ENCODE measurements around the gene ELOVL2.

Gene ELOVL2

DNA sequence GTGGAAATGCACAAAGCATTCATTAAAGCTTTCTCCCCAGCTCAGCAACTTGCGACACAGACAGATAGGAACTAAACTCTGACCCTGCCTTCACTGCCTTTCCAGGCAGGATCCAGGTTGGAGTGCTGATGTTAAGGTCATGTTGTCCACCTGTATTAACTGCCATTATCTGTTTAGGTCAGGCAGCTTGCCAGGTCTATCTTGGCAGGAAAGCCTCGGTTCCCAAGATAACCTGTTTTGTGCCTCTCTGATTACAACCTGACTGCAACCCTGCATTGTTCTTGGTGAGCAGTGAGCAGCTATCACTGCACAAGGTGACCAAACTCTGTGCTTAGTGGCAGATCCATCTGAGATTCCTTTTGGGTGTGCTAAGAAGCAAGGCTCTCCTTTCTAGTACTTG is 23.2 kb upstream of the ELOVL2 start:
- TF ChIP-seq, protein P1, sequence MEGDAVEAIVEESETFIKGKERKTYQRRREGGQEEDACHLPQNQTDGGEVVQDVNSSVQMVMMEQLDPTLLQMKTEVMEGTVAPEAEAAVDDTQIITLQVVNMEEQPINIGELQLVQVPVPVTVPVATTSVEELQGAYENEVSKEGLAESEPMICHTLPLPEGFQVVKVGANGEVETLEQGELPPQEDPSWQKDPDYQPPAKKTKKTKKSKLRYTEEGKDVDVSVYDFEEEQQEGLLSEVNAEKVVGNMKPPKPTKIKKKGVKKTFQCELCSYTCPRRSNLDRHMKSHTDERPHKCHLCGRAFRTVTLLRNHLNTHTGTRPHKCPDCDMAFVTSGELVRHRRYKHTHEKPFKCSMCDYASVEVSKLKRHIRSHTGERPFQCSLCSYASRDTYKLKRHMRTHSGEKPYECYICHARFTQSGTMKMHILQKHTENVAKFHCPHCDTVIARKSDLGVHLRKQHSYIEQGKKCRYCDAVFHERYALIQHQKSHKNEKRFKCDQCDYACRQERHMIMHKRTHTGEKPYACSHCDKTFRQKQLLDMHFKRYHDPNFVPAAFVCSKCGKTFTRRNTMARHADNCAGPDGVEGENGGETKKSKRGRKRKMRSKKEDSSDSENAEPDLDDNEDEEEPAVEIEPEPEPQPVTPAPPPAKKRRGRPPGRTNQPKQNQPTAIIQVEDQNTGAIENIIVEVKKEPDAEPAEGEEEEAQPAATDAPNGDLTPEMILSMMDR (IDR thresholded peaks at IDR 0.05; ENCODE audit: extremely low read depth, insufficient read depth, missing control alignments) = no peak
- in situ Hi-C loops (cut with MboI; ENCODE audit: low pct_unique_long_range_greater_than_20kb, low sequenced_read_pairs, unreplicated experiment) = loop anchor here (10.0 kb wide), 1 partner anchor 113 kb away; no protein-coding TSS in a partner anchor
- DNase-seq (ENCODE audit: low spot score) = no peak

DNA sequence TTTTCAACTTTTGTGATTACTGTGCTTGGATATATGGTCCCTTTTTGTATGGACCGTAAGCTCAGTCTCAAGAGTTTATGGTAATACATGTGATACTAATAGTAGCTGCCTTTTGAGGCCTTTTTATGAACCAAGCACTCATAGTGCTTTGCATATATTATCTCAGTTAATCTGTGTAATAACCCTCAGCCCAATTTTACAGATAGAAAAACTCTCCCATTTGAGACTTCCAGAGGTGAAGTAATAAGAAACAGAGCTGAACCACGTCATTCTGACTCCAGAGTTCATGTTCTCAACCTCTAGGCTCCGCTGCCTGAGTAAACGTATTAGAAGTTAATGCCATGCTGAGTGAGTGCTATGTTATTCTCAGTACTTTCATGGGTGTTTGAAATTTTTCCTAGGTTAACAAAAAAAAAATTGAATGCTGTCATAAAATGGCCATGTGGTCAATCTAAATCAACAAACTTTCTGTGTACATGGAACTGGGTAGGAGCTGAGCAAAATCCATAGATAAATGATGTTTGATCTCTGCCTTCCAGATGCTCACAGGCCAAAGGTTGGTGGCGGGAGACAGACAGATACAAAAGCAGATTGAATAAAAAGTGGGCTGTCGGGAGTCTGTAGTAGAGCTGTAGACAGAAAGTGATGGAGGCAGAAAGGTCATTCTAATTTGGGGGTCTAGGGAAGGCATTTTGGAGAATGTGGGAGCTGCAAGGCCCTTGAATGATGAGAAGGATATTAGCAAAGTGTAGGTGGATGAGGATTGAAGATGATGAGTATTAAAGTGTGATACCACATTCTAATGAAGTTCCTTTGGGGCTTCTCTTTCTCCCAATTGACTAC is 22.6 kb upstream of the ELOVL2 start:
- no peak for DNase-seq (ENCODE audit: low spot score)
- in situ Hi-C loops (cut with MboI; ENCODE audit: low pct_unique_long_range_greater_than_20kb, low sequenced_read_pairs, unreplicated experiment) = loop anchor here (10.0 kb wide), 1 partner anchor 112 kb away; no protein-coding TSS in a partner anchor
- TF ChIP-seq, protein P1 (IDR thresholded peaks at IDR 0.05; ENCODE audit: extremely low read depth, insufficient read depth, missing control alignments) = no peak

DNA sequence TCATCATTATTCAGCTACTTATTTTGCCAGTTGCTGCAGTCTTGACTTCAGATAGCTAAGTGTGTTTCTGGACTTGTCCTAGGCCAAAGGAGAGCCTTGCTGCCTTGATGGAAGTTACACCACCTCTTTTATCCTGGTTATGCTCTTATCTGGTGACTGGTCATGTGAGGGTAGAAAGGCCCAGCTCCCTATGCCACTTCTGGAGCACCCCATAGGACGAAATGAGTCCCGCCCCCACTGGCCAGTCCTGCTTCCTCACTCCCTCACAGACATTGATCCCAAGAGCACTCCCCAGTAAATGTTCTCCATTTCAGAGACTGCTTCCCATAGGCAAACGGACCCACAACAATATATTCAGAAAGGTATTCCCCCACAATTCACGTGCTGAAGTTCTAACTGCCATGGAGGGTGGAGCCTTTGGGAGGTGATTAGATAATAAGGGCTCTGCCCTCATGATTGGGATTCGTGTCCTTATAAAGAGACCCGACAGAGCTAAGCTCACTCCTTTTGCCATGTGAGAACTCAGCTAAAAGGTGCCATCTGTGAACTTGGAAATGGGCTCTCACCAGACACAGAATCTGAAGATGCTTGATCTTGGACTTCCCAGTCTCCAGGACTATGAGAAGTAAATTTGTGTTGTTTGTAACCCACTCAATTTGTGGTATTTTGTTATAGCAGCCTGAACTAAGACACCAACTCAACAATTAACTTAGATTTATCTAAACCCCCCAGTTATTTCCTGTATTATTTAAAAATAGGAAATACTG is 21.5 kb upstream of the ELOVL2 start:
- TF ChIP-seq, protein P1 (IDR thresholded peaks at IDR 0.05; ENCODE audit: extremely low read depth, insufficient read depth, missing control alignments) = no peak
- in situ Hi-C loops (cut with MboI; ENCODE audit: low pct_unique_long_range_greater_than_20kb, low sequenced_read_pairs, unreplicated experiment) = loop anchor here (10.0 kb wide), 1 partner anchor 111 kb away; no protein-coding TSS in a partner anchor
- DNase-seq (ENCODE audit: low spot score) = no peak

DNA sequence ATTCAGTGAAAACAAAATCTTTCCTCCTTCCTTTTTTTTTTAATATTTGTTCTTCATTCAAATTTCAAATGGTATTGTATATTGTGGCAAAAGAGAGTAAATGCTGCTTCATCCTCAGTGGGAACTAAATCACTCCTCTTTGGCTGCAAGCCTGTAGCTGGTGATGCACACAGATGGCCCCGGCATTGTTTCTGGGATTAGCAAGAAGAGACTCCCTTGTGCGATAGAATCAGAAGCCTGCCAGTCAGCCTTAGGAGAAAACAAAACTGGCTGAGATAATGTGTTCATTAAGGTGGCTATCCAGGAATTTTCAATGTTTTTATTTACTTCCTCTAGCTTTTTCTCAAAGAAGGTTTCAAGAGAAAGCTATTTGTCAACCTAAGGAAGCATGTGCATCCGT is 20.7 kb upstream of the ELOVL2 start:
- in situ Hi-C loops (cut with MboI; ENCODE audit: low pct_unique_long_range_greater_than_20kb, low sequenced_read_pairs, unreplicated experiment) = loop anchor here (10.0 kb wide), 1 partner anchor 110 kb away; no protein-coding TSS in a partner anchor
- DNase-seq (ENCODE audit: low spot score) = no peak
- TF ChIP-seq, protein P1 (IDR thresholded peaks at IDR 0.05; ENCODE audit: extremely low read depth, insufficient read depth, missing control alignments) = no peak

DNA sequence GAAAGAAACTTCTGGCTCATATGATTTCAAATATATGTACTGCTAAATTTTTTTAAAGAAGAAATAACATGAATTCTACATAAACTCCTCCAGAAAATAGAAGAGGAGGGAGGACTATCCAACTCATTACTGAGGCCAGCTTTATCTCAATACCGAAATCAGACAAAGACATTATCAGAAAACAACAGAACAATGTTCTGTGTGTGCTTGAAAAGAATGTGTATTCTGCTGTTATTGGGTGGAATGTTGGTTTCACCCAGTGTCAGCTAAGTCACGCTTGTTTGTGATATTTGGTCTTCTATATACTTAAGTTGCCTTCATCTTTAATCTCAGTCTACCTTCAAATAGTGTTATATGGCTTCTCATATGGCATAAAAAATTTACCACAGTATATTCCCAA is 18.6 kb upstream of the ELOVL2 start:
- no peak for DNase-seq (ENCODE audit: low spot score)
- TF ChIP-seq, protein P1 (IDR thresholded peaks at IDR 0.05; ENCODE audit: extremely low read depth, insufficient read depth, missing control alignments) = no peak
- in situ Hi-C loops (cut with MboI; ENCODE audit: low pct_unique_long_range_greater_than_20kb, low sequenced_read_pairs, unreplicated experiment) = loop anchor here (10.0 kb wide), 1 partner anchor 108 kb away; no protein-coding TSS in a partner anchor

DNA sequence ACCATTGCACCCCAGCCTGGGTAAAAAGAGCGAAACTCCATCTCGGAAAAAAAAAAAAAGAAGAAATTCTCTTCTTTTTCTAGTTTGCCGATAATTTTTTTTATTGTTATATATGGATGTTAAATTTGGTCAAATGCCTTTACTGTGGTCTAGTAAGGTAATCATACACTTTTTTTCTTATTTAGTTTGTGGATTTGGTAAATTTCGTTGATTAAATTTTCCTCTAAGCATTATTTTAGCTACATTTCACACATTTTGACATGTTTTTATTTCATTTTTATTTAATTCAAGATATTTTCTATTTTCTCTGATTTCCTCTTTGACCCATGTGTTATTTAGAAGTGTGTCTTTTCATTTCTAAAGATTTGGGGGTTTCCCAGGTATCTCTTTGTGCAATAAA is 18.0 kb upstream of the ELOVL2 start:
- in situ Hi-C loops (cut with MboI; ENCODE audit: low pct_unique_long_range_greater_than_20kb, low sequenced_read_pairs, unreplicated experiment) = loop anchor here (10.0 kb wide), 1 partner anchor 107 kb away; no protein-coding TSS in a partner anchor

More for the DNA sequence above, 18.0 kb upstream of the ELOVL2 start:
- DNase-seq (ENCODE audit: low spot score) = no peak
- TF ChIP-seq, protein P1 (IDR thresholded peaks at IDR 0.05; ENCODE audit: extremely low read depth, insufficient read depth, missing control alignments) = no peak
